HTR-8/SVneo (cell line): Measurements from ENCODE around the gene GNGT2.
"Not testable (repeated sequence)": the region's sequence is repeated elsewhere in the genome, so short reads cannot be mapped to it uniquely, and the experiment has no call there.

ENCODE experiments used
- DNase-seq: peaks from one replicate; pipeline ENCODE4 v3.0.0; 2011; ENCODE audit warnings: low spot score, mixed read lengths; ENCODE audit not compliant: insufficient read length
- FAIRE-seq: peaks from 2 replicates; lab custom pipeline; 2011; peaks lifted over from hg19 to GRCh38; lab: Jason Lieb, UNC

Gene GNGT2

GRCh38 chr17:49180998-49181635 is 29.3 kb downstream of the GNGT2 start:
- FAIRE-seq (no peak), DNase-seq (no peak)

- DNase-seq = peak; percentile 78
- FAIRE-seq = no peak
These were observed 30.1 kb downstream of the GNGT2 start for GRCh38 chr17:49180303-49180702.

- not testable (repeated sequence) for DNase-seq, FAIRE-seq
These were observed 34.4 kb downstream of the GNGT2 start for GRCh38 chr17:49175978-49176377.

- not testable (repeated sequence) for DNase-seq, FAIRE-seq
These were observed 39.7 kb downstream of the GNGT2 start for GRCh38 chr17:49170711-49171110.

- DNase-seq (no peak), FAIRE-seq (no peak)
These were observed 40.2 kb downstream of the GNGT2 start for GRCh38 chr17:49170216-49170615.

- FAIRE-seq (no peak), DNase-seq (no peak)
These were observed 41.7 kb downstream of the GNGT2 start for GRCh38 chr17:49168706-49169105.

- no peak for FAIRE-seq
These were observed 45.2 kb downstream of the GNGT2 start for GRCh38 chr17:49165143-49165542.

GRCh38 chr17:49162866-49163265 is 47.5 kb downstream of the GNGT2 start:
- FAIRE-seq = no peak
- DNase-seq = no peak

More at GRCh38 chr17:49165143-49165542, 45.2 kb downstream of the GNGT2 start:
- no peak for DNase-seq

GRCh38 chr17:49157784-49158183 is 52.6 kb downstream of the GNGT2 start:
- DNase-seq (peak; percentile 51), FAIRE-seq (no peak)

GRCh38 chr17:49156256-49156655 is 54.1 kb downstream of the GNGT2 start:
- no peak for FAIRE-seq
- no peak for DNase-seq
